Endodermal cell (in vitro differentiated cells): ENCODE data around the gene BCCIP. TPM values are rescaled to one million over a fixed set of nuclear protein-coding genes. Genes with fewer than 3 reads are reported as not detected.

Experiments
- DNase-seq: peaks from one replicate; pipeline ENCODE4 v3.0.0-alpha.2; 2017
- H3K27ac ChIP-seq: 2 replicates; pipeline ENCODE4 v1.5.1; 2013; ENCODE audit warnings: mild to moderate bottlenecking, low read depth, low read length, moderate library complexity
- H3K27me3 ChIP-seq: 2 replicates; pipeline ENCODE4 v1.6.1; 2013; ENCODE audit warnings: mild to moderate bottlenecking, low read length, moderate library complexity; ENCODE audit not compliant: insufficient read depth, control insufficient read depth, poor library complexity, severe bottlenecking
- H3K36me3 ChIP-seq: 2 replicates; pipeline ENCODE4 v1.7.0; 2013; ENCODE audit warnings: mild to moderate bottlenecking, low read length, moderate library complexity; ENCODE audit not compliant: control insufficient read depth, insufficient read depth
- H3K4me1 ChIP-seq: one replicate; pipeline ENCODE4 v1.7.0; 2013; ENCODE audit warnings: low read length; ENCODE audit not compliant: control insufficient read depth, insufficient read depth
- H3K4me3 ChIP-seq: 2 replicates; pipeline ENCODE4 v1.5.1; 2013; ENCODE audit warnings: mild to moderate bottlenecking, low read length, moderate library complexity
- H3K9ac ChIP-seq: 2 replicates; pipeline ENCODE4 v1.6.1; 2013; ENCODE audit warnings: mild to moderate bottlenecking, low read length, moderate library complexity; ENCODE audit not compliant: poor library complexity, severe bottlenecking; ENCODE audit errors: extremely low read depth
- H3K9me3 ChIP-seq: 2 replicates; pipeline ENCODE4 v1.6.1; 2013; ENCODE audit warnings: mild to moderate bottlenecking, low read length, moderate library complexity; ENCODE audit not compliant: control insufficient read depth
- H3K27ac Mint-ChIP-seq: 2 replicates; pipeline ENCODE4 v1.8.0; 2020; ENCODE audit warnings: mixed read lengths
- H3K27me3 Mint-ChIP-seq: 2 replicates; pipeline ENCODE4 v1.8.0; 2021; ENCODE audit warnings: mild to moderate bottlenecking, mixed read lengths; ENCODE audit not compliant: insufficient read depth
- H3K36me3 Mint-ChIP-seq: 2 replicates; pipeline ENCODE4 v1.8.0; 2020; ENCODE audit warnings: low read depth, mixed read lengths
- H3K4me1 Mint-ChIP-seq: 2 replicates; pipeline ENCODE4 v1.8.0; 2020; ENCODE audit warnings: mixed read lengths
- H3K4me3 Mint-ChIP-seq: 2 replicates; pipeline ENCODE4 v1.8.0; 2020; ENCODE audit warnings: mild to moderate bottlenecking, moderate library complexity, mixed read lengths
- H3K9me3 Mint-ChIP-seq: 2 replicates; pipeline ENCODE4 v1.8.0; 2020; ENCODE audit warnings: mild to moderate bottlenecking, mixed read lengths
- CTCF ChIP-seq: fragments of 200-600 bp; sonication (generic); conservative IDR thresholded peaks from 2 replicates; pipeline ENCODE4 v1.5.0; 2021; ENCODE audit warnings: antibody characterized with exemption, mild to moderate bottlenecking
- WGBS, 2 experiments: methylation state at CpG; one replicate each; pipeline versions ENCODE4 v1.1.5 to v1.1.7; 2013; ENCODE audit warnings: missing lambda C conversion rate in 2 of 2, mixed read lengths in 1 of 2; ENCODE audit not compliant: insufficient coverage in 1 of 2, insufficient read length in 1 of 2; 5-methylcytosine and 5-hydroxymethylcytosine counted together
- total RNA-seq, 2 donors: library from RNA; stranded (reverse); fragmentation: NEBNext Ultra II Directional in 1 of 2; extraction: Animal tissue kit (Norgen Biotek cat#: 25700) in 1 of 2; gene quantifications; 2 replicates in 1 of 2; 3 replicates in 1 of 2; pipeline ENCODE4 v1.2.1, GENCODE V29; 2021

BCCIP gene
- total RNA-seq, 2 donors from 2014 or later = 84.4 to 93.8 TPM

- H3K4me1 ChIP-seq = no peaks in the 10 kb centered on the region
- no peak for TF ChIP-seq CTCF
- peak overlapping the region; percentile 64 for H3K27ac Mint-ChIP-seq
- peaks cover 31% of the 10 kb centered on the region for H3K36me3 ChIP-seq
- H3K4me1 Mint-ChIP-seq = peaks cover 8% of the 10 kb centered on the region
- no peak overlapping the region for H3K9ac ChIP-seq
- no peaks in the 10 kb centered on the region for H3K27me3 ChIP-seq
- DNase-seq = no peak
- H3K9me3 Mint-ChIP-seq = no peaks in the 10 kb centered on the region
- H3K4me3 ChIP-seq = no peak overlapping the region
- H3K36me3 Mint-ChIP-seq = peaks cover 35% of the 10 kb centered on the region
- no peak overlapping the region for H3K4me3 Mint-ChIP-seq
- no peaks in the 10 kb centered on the region for H3K27me3 Mint-ChIP-seq
- 0% methylated on average over 1 of the region's 1 CpG; no CpG with 5 or more reads in 1 of the 2 experiments for WGBS, 2 experiments
- H3K9me3 ChIP-seq = no peaks in the 10 kb centered on the region
- no peak overlapping the region for H3K27ac ChIP-seq
Observed at GRCh38 chr10:125815764-125816163, 7.6 kb upstream of the BCCIP start.

- Mint-ChIP-seq H3K36me3 (peaks cover 31% of the 10 kb centered on the region), H3K4me3 (no peak overlapping the region), H3K27me3 (no peaks in the 10 kb centered on the region), H3K9me3 (no peaks in the 10 kb centered on the region), H3K4me1 (peaks cover 14% of the 10 kb centered on the region), H3K27ac (no peak overlapping the region)
- 94 to 98% methylated on average over 3 to 4 of the region's 4 CpGs for whole genome bisulfite sequencing, 2 experiments
- no peak for TF ChIP-seq CTCF
- Histone ChIP-seq H3K27ac (no peak overlapping the region), H3K4me1 (no peaks in the 10 kb centered on the region), H3K4me3 (no peak overlapping the region), H3K27me3 (no peaks in the 10 kb centered on the region), H3K9ac (no peak overlapping the region), H3K36me3 (peaks cover 25% of the 10 kb centered on the region), H3K9me3 (no peaks in the 10 kb centered on the region)
- DNase-seq = no peak
Observed at GRCh38 chr10:125816548-125816947, 6.8 kb upstream of the BCCIP start.

GRCh38 chr10:125817337-125817946 lies 5.9 kb upstream of the BCCIP start:
- 92 to 100% methylated on average over 2 to 5 of the region's 6 CpGs for WGBS, 2 experiments
- peaks cover 16% of the 10 kb centered on the region for H3K4me1 Mint-ChIP-seq
- no peak for TF ChIP-seq CTCF
- H3K36me3 Mint-ChIP-seq = peaks cover 29% of the 10 kb centered on the region
- H3K27me3 Mint-ChIP-seq = no peaks in the 10 kb centered on the region
- no peaks in the 10 kb centered on the region for H3K4me1 ChIP-seq
- no peak overlapping the region for H3K27ac Mint-ChIP-seq
- no peak for DNase-seq
- no peak overlapping the region for H3K4me3 Mint-ChIP-seq
- no peak overlapping the region for H3K27ac ChIP-seq
- H3K27me3 ChIP-seq = no peaks in the 10 kb centered on the region
- peaks cover 18% of the 10 kb centered on the region for H3K36me3 ChIP-seq
- H3K9me3 Mint-ChIP-seq = no peaks in the 10 kb centered on the region
- H3K9me3 ChIP-seq = no peaks in the 10 kb centered on the region
- no peak overlapping the region for H3K4me3 ChIP-seq
- no peak overlapping the region for H3K9ac ChIP-seq
